ENCODE measurements around the gene NDOR1.
"Not testable (repeated sequence)": the region's sequence is repeated elsewhere in the genome, so short reads cannot be mapped to it uniquely, and the experiment has no call there.

The NDOR1 gene

DNA sequence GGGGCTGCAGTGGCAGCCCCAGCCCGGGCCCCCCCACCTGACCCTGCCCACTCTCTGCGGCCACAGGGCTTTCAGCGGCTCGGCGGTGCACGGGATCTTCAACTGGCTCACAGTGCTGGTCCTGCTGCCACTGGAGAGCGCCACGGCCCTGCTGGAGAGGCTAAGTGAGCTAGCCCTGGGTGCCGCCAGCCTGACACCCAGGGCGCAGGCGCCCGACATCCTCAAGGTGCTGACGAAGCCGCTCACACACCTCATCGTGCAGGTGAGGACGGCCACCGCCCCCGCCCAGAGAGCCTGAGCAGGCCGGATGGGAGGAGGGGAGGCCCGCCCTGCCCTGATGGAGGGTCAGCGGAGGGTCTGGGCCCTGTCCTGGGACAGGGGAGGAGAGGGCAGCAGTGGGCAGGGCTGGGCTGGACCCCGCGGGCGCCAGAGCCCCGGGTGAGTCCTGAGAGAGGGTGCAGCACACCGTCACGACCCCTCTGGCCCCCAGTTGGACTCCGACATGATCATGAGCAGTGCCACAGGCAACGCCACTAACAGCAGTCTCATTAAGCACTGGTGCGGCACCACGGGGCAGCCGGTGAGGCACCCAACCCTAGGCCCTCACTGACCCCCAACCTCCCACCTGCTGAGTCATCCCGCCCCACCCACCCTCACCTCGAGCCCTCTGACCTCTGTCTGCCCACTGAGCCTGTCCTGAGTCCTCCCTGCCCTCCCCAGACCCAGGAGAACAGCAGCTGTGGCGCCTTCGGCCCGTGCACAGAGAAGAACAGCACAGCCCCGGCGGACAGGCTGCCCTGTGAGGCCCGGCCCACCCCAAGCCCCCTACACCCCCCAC, 27.9 kb downstream of the NDOR1 start:
- no peak for DNase-seq

DNA sequence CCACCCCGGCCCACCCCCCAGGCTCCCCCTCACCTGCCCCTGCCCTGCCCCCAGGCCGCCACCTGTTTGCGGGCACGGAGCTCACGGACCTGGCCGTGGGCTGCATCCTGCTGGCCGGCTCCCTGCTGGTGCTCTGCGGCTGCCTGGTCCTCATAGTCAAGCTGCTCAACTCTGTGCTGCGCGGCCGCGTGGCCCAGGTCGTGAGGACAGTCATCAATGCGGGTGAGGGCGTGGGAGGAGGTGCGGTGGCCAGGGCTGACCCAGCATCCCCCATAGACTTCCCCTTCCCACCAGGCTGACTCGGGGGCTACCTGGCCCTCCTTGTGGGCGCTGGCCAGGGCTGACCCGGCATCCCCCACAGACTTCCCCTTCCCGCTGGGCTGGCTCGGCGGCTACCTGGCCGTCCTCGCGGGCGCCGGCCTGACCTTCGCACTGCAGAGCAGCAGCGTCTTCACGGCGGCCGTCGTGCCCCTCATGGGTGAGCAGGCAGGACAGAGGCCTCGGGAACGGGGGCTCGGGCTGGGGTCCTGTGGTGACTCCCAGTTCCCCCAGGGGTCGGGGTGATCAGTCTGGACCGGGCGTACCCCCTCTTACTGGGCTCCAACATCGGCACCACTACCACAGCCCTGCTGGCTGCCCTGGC, 28.7 kb downstream of the NDOR1 start:
- no peak for DNase-seq

DNA sequence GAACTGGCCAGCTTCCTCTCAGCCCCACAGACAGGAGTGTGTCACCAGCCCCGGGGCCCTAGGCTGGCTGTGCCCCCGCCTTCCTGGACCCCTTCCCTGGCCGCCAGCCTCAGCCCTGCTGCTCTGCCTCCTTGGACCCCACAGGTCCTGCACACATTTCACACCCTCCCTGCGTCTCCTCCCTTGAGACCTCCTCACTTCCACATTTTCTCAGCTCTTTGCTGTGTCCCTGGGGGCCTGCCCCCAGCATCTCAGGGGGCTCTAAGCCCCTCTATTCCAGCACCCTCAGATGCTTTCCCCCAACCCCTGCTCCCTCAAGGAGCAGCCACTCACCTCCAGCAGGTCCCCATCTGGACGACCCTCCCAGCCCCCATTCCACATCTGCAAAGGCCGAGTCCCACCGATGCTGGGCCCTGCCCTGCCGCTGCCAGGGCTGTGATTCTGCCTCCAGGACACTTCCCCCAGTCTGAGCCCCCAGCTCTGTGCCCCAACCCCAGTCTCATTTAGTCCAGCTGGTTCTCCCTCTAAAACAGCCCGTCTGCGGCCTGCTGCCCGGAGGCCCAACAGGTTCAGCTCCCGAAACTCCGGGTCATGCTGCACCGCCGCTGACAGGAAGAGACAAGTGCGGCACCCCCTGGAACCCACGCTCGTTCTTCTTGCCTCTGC, 29.4 kb downstream of the NDOR1 start:
- DNase-seq = no peak

DNA sequence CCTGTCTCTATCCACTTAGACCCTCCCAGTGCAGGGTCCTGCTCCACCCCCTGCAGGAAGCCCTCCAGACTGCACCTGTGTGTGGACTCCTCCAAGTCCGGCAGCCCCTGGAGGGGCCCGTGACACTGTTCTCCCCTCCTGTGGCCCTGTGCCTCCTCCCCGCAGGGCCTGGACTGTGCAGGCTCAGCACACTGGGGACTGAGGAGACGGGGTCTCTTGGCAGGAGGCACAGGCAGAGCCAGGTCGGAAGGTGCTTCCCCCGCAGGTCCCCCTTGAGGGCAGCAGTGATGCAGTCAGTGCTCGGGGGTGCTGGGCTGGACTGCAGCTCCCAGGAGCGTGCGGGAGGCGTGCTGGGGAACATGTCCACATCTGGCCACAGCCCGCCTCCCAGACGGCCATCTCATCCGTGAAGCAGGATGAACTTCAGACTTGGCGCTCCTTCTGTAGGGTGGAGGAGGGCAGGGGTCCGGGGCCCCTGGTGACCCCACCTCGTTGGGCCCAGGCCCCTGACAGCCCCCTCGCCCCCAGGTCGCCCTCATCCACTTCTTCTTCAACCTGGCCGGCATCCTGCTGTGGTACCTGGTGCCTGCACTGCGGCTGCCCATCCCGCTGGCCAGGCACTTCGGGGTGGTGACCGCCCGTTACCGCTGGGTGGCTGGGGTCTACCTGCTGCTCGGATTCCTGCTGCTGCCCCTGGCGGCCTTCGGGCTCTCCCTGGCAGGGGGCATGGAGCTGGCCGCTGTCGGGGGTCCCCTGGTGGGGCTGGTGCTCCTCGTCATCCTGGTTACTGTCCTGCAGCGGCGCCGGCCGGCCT, 30.1 kb downstream of the NDOR1 start:
- DNase-seq = no peak

DNA sequence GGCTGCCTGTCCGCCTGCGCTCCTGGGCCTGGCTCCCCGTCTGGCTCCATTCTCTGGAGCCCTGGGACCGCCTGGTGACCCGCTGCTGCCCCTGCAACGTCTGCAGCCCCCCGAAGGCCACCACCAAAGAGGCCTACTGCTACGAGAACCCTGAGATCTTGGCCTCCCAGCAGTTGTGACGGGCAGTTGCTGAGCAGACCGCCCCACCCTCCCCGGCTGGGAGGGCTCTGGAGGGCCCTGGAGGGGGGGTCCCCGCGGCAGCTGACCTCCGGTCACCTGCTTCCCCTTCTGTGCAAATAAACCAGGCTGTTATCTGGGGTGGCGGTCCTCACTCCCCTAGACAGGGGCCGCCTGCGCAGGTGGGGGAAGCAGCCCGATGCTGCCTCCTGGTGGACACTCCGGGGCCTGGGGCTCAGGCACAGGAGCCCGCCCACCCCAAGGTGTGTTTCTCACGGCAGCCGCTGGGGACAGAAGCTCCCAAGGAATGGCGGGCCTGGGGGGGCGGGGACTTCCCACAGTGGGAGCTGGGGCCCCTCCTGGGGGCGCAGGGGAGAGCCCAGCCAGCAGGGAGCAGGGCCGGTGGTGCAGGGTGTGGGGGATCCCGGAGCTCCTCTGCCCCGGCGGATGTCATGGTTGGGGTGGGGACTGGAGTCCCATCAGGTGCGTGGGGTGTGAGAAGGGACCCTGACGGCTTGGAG, 30.9 kb downstream of the NDOR1 start:
- DNase-seq = peak; percentile 80

DNA sequence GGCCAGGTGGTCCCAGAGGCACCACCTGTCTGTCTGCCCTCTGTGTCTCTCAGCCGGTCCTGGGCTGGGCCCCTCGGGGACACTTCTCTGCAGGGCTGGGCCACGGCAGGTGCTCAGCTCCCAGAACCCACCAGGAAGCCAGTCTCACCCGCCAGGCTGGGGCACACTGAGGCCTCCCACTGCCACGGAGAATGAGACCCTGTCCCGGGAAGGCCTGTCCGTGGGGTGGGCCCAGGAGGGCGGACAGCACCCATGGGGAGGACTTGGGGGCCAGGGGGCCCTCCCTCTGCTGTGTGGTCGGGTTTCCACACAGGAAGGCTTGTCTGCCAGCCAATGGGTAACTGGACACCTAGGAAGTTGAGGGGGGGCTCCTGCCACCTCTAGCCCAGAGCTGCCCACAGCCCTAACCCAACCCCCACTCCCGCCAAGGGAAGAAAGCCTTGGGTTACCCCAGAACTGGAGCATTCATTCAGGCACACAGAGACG, 31.5 kb downstream of the NDOR1 start:
- peak; percentile 5 for DNase-seq

DNA sequence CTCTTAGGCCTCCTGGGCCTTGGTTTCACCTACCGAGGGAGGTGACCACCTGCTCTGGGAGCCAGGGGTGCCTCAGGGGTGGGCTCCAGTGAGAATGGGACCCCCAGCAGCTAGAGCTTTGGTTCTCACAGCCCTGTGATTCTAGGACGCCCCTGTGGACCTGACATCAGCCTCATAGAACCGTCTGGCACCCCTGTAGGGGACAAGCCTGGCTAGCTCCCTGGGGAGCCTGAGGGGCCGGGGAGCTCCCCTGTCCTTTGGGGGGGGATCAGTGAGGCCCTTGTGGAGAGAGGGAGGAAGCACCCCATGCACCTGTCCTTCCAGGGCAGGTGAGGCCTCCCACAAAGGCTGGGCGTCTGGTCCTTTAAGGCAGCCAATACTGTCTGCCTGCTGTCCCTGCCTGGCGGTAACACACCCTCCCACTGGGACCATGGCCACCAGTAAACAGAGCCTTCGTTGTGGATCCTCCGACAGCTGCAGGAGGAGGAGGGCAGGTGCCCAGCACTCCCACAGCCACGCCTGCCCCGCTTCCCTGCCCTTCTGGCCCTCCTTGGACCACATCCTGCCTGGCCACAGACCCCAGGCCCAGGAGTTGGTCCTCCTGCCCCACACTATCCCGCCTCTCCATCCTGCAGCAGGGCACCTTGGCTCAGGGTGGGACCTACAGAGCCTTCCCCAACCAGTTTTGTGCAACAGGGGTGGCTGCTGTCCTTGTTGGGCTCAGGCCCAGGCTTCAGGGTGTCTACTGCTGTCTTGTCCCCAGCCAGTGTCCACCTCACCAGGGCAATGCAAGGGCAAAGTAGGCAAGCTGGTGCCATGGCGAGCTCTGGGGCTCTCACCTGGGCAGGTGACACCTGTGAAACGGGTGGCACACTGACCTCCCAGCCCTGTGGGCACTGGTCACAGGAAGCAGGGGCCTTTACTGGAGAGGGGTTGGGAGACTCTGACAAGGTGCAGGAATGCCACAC, 32.5 kb downstream of the NDOR1 start:
- no peak for DNase-seq

DNA sequence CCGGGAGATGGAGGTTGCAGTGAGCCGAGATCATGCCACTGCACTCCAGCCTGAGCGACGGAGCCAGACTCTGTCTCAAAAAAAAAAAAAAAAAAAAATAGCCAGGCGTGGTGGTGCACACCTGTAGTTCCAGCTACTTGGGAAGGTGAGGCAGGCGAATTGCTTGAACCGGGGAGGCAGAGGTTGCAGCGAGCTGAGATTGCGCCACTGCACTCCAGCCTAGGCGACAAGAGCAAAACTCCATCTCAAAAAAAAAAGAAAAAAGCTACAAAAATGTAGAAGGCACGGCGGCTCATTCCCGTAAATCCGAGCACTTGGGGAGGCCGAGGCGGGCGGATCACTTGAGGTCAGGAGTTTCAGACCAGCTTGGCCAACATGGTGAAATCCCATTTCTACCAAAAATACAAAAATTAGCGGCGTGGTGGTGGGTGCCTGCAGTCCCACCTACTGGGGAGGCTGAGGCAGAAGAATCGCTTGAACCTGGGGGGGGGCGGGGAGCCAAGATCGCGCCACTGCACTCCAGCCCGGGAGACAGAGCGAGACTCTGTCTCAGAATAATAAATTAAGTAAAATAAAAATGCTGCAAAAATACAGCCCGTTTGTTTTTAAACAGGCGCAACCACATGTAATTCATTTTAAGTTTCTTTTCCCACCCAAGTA, 34.2 kb downstream of the NDOR1 start:
- peak; percentile 54 for DNase-seq

DNA sequence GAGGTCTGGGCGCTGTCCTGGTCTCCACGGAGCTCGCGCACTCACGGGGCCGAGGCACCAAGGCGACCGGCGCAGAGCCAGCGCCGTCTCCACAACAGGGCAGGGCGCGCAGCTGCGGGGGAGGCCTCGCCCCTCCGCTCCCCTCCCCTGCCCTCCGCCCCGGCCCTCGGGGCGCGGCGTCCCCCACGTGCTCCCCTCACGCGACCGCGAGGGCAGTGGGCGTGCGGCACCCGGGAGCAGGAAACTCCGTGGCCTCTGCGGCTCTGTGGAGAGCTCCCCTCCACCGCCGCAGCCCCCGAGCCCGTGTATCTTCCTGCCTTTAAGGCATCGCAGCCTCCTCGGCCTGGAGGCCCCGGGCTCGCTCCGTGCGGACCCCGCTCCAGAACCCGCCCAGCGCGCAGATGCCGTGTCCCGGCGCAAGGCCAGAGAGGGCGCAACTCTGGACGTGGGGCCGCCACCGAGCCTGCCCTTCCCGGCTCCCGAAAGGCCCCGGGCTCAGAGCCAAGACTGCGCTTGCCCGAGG, 34.9 kb downstream of the NDOR1 start:
- peak; percentile 69 for DNase-seq

DNA sequence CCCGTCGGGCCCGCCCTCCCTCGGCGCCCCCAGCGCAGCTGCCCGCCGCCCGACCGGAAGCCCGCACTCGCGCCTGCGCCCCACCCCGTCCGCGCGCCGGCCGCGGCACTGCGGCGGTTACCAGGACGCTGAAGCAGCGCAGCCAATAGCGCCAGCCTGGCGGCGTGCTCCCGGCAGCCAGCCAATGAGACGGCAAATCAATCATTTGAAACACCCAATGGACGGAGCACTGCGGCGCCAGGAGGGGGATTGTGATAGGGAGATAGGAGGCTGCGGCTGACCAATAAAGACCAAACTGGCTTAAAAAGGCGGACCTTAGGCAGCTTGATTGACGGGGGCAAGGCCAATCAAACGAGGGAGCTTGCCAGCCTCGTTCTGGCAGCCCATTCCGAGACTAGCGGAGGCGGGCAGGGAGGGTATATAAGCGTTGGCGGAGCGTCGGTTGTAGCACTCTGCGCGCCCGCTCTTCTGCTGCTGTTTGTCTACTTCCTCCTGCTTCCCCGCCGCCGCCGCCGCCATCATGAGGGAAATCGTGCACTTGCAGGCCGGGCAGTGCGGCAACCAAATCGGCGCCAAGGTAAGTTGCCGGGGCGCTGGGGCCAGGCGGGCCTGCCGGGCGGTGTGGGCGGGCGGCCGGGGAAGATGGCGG, 35.5 kb downstream of the NDOR1 start, which contains the start of gene TUBB4B:
TUBB4B (plus strand) TSS at position 447 of the 649 bp plus-strand sequence; CDS start at position 521, 74 bp downstream.
- peak; percentile 99 for DNase-seq

DNA sequence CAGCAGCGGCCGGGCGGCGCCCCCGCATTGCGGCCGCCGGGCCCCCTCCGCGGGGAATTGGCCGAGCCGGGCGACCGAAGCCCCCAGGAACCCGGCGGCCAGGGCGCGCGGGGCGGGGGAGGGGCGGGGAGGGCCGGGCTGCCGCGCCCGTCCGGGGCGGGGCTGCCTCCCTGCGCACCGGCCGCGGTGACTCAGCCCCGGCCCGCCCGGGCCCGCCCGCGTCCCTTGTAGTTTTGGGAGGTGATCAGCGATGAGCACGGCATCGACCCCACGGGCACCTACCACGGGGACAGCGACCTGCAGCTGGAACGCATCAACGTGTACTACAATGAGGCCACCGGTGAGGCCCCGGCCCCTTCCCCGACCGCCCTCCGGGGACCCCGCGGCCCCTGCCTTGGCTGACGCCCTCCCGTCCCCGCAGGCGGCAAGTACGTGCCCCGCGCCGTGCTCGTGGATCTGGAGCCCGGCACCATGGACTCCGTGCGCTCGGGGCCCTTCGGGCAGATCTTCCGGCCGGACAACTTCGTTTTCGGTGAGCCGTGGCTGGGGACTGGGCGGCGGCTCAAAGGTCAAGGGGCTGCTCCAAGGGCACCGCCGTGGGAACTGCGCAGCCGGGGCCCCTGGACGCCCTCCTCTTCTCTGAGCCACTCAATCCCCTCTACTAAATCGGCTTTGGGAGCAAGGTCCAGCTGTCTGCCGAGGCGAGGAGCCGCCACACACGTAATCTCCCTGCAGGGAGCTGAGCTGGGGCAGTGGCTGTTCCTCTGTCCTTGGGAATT, 36.2 kb downstream of the NDOR1 start:
- no peak for DNase-seq

DNA sequence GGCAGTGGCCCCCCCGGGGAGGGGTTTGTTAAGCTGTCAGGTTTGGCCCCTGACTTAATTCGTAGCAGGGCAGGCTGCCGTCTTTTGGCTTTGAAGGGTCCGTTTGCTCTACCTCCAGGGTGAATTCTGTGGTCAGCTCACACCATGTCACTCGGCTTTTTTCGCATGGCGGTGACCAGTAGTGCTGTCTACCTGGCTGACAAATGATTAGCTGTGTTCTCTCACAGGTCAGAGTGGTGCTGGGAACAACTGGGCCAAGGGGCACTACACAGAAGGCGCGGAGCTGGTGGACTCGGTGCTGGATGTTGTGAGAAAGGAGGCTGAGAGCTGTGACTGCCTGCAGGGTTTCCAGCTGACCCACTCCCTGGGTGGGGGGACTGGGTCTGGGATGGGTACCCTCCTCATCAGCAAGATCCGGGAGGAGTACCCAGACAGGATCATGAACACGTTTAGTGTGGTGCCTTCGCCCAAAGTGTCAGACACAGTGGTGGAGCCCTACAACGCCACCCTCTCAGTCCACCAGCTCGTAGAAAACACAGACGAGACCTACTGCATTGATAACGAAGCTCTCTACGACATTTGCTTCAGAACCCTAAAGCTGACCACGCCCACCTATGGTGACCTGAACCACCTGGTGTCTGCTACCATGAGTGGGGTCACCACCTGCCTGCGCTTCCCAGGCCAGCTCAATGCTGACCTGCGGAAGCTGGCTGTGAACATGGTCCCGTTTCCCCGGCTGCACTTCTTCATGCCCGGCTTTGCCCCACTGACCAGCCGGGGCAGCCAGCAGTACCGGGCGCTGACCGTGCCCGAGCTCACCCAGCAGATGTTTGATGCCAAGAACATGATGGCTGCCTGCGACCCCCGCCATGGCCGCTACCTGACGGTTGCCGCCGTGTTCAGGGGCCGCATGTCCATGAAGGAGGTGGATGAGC, 37.0 kb downstream of the NDOR1 start:
- no peak for DNase-seq

DNA sequence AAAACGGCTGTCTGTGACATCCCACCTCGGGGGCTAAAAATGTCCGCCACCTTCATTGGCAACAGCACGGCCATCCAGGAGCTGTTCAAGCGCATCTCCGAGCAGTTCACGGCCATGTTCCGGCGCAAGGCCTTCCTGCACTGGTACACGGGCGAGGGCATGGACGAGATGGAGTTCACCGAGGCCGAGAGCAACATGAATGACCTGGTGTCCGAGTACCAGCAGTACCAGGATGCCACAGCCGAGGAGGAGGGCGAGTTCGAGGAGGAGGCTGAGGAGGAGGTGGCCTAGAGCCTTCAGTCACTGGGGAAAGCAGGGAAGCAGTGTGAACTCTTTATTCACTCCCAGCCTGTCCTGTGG, 37.7 kb downstream of the NDOR1 start:
- not testable (repeated sequence) for DNase-seq

DNA sequence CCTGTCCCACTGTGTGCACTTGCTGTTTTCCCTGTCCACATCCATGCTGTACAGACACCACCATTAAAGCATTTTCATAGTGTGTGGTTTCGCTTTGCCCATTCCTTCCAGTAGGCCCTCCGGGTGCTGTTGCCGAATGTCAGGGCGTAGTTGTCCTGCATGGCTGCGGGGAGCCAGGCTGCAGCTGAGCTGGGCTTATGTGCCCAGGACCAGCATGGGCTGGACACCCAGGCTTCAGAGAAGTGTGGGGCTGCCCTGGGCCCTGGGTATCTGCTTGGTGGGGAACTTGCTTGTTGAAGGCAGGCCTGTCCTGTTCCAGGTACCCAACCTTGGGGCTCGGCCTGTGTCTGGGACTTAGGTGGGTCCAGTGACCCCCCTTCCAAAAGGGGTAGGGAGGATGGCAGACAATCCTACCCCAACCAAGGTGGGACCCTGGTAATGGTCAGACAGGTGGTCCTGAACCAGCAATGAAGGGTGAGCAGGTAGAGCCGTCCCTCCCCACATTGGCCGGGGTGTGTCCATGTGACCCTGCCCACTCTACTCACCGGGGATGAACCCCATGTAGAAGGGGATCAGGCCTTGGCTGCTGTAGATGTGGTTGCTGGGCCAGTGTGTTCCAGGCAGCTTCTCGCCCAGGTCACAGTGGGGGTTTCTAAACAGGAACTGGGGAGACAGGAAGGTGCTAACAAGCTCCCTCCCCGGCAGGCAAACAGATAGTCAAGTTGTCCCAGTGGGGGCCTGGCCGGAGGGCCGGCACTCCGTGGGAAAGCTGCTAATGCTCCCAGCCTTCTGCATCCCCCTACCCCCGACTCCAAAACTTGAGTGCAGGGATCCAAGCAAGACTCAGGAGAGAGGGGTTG, 38.4 kb downstream of the NDOR1 start:
- no peak for DNase-seq

DNA sequence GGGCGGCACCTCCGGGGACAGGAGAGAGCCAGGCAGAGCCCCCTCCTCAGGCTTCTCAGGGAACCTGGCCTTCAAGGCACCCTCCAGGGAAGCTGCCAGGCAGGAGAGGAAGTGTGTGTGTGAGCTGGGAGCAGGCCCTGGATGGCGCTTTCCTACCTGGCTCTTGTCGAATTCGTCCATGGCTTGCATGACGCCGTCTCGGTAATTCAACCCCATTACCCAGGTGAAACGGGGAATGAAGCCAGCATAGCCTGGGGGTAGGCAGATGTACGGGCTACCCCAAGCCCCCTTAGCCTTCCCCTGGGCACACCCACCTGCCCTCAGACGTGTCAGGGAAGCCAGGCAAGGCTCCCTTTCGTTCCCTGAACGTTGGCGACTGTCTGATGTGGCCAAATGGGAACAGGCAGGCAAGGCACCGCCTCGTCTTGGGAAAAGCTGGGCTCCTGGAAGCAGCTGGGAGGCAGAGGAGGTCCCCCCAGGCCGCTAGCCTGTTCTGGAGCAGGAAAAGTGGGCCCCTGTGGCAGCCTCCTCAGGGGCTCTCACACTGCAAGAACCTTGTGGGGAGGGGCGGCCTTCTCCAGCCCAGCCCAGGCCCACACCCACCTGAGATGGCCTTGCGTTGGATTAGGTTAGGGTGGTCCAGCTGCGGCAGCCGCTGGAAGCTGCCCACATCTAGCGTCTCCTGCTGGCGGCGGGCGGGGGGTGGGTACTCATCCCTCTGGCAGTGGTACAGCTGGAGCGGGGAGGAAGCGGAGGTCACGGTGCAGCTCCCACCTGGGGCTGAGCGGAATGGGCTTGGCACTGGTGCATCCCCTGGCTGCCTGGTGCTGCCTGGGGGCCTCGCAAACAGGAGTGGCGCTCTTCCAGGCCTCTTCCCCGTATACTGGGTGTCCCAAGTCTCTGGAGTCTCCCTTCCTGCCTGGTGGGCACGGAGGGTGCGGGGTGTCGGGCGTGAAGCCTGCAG, 39.3 kb downstream of the NDOR1 start:
- peak; percentile 47 for DNase-seq
